ENCODE data around the gene PLA2R1. TPM values are rescaled to one million over a fixed set of nuclear protein-coding genes. Genes with fewer than 3 reads are reported as not detected.

Gene PLA2R1
- polyA plus RNA-seq, 1 donor from 2014 or later = 0.69 TPM

GRCh38 chr2:159897720-159898119 lies 164.7 kb downstream of the PLA2R1 start:
- no peaks in the 10 kb centered on the region for H3K36me3 ChIP-seq (ENCODE audit: insufficient read depth, low read length)
- H3K9ac ChIP-seq (ENCODE audit: low read length) = no peak overlapping the region
- no peak overlapping the region for H3K4me3 ChIP-seq (ENCODE audit: low read length)
- H2AFZ ChIP-seq (ENCODE audit: low read depth, low read length) = no peak overlapping the region
- peaks cover 50% of the 10 kb centered on the region for H3K27me3 ChIP-seq (ENCODE audit: insufficient read depth, low read depth, low read length)
- no peaks in the 10 kb centered on the region for H3K9me2 ChIP-seq (ENCODE audit: insufficient read depth, low read length)
- H3K4me2 ChIP-seq (ENCODE audit: low read length) = no peak overlapping the region
- no peaks in the 10 kb centered on the region for H3K9me3 ChIP-seq (ENCODE audit: low read length)
- H3F3A ChIP-seq (ENCODE audit: insufficient read depth, low read length, poor library complexity, severe bottlenecking) = no peaks in the 10 kb centered on the region
- no peaks in the 10 kb centered on the region for H4K20me1 ChIP-seq (ENCODE audit: insufficient read depth)
- TF ChIP-seq, protein P1, sequence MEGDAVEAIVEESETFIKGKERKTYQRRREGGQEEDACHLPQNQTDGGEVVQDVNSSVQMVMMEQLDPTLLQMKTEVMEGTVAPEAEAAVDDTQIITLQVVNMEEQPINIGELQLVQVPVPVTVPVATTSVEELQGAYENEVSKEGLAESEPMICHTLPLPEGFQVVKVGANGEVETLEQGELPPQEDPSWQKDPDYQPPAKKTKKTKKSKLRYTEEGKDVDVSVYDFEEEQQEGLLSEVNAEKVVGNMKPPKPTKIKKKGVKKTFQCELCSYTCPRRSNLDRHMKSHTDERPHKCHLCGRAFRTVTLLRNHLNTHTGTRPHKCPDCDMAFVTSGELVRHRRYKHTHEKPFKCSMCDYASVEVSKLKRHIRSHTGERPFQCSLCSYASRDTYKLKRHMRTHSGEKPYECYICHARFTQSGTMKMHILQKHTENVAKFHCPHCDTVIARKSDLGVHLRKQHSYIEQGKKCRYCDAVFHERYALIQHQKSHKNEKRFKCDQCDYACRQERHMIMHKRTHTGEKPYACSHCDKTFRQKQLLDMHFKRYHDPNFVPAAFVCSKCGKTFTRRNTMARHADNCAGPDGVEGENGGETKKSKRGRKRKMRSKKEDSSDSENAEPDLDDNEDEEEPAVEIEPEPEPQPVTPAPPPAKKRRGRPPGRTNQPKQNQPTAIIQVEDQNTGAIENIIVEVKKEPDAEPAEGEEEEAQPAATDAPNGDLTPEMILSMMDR (IDR thresholded peaks at IDR 0.05; ENCODE audit: poor library complexity, severe bottlenecking) = no peak
- no peak for TF ChIP-seq EP300 (conservative IDR thresholded peaks at IDR 0.05; ENCODE audit: poor library complexity, severe bottlenecking)
- TF ChIP-seq SMC3 (conservative IDR thresholded peaks at IDR 0.05; ENCODE audit: poor library complexity) = no peak
- no peak for TF ChIP-seq EZH2 (IDR thresholded peaks at IDR 0.05; ENCODE audit: borderline replicate concordance, insufficient read depth, low read length, poor library complexity, severe bottlenecking)
- TF ChIP-seq TAF1 (IDR thresholded peaks at IDR 0.05; ENCODE audit: low read depth) = no peak
- no peaks in the 10 kb centered on the region for H3K79me2 ChIP-seq (replicated peaks; ENCODE audit: insufficient read depth, low read length)
- H3K27ac ChIP-seq (ENCODE audit: low read length) = no peak overlapping the region

DNA sequence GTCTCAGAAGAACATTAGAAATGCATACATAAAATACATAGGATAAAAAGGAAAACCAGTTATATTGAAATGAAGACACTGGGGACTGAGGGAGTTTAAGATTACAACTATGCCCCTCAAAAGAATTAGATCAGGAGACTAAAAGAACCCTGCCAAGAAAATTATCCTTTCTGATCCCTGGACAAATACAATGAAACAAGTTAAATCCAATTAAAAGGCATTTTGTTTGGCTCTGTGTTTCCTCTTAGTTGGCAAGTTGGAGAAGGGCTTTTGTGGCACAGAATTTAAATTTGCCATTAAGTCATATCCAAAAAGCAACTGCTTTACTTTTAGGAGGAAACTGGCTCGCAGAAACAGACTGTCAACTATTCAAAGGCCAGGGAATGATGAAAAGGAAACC lies 165.3 kb downstream of the PLA2R1 start:
- Histone ChIP-seq H2AFZ (ENCODE audit: low read depth, low read length) (no peak overlapping the region), H3K4me3 (ENCODE audit: low read length) (no peak overlapping the region), H3K79me2 (replicated peaks; ENCODE audit: insufficient read depth, low read length) (no peaks in the 10 kb centered on the region), H3K27ac (ENCODE audit: low read length) (no peak overlapping the region), H3K36me3 (ENCODE audit: insufficient read depth, low read length) (no peaks in the 10 kb centered on the region), H3K9ac (ENCODE audit: low read length) (no peak overlapping the region), H3K4me2 (ENCODE audit: low read length) (no peak overlapping the region), H3K9me2 (ENCODE audit: insufficient read depth, low read length) (no peaks in the 10 kb centered on the region), H4K20me1 (ENCODE audit: insufficient read depth) (no peaks in the 10 kb centered on the region), H3K27me3 (ENCODE audit: insufficient read depth, low read depth, low read length) (peaks cover 44% of the 10 kb centered on the region), H3K9me3 (ENCODE audit: low read length) (no peaks in the 10 kb centered on the region), H3F3A (ENCODE audit: insufficient read depth, low read length, poor library complexity, severe bottlenecking) (no peaks in the 10 kb centered on the region)
- TF ChIP-seq, protein P1 (IDR thresholded peaks at IDR 0.05; ENCODE audit: poor library complexity, severe bottlenecking) = no peak
- no peak for TF ChIP-seq EP300 (conservative IDR thresholded peaks at IDR 0.05; ENCODE audit: poor library complexity, severe bottlenecking)
- no peak for TF ChIP-seq TAF1 (IDR thresholded peaks at IDR 0.05; ENCODE audit: low read depth)
- TF ChIP-seq POLR2AphosphoS5 (IDR thresholded peaks at IDR 0.05) = no peak
- TF ChIP-seq MXI1 (conservative IDR thresholded peaks at IDR 0.05; ENCODE audit: poor library complexity, severe bottlenecking) = no peak
- TF ChIP-seq REST (IDR thresholded peaks at IDR 0.05; ENCODE audit: borderline replicate concordance) = no peak
- TF ChIP-seq SMC3 (conservative IDR thresholded peaks at IDR 0.05; ENCODE audit: poor library complexity) = no peak
- no peak for TF ChIP-seq RAD21 (conservative IDR thresholded peaks at IDR 0.05)
- TF ChIP-seq EZH2 (IDR thresholded peaks at IDR 0.05; ENCODE audit: borderline replicate concordance, insufficient read depth, low read length, poor library complexity, severe bottlenecking) = no peak

Measured in neural cell (in vitro differentiated cells).